SK-N-SH treated with all-trans-retinoic acid at 6 μM for 48 hours (cell line): ENCODE results near the gene KCNMB2.

Experiments
- ATAC-seq: fragments of 200-7000 bp; cut with Tn5 transposase; 3 replicates; pipeline ENCODE4 v1.9.1; 2020; ENCODE audit warnings: mild to moderate bottlenecking, moderate library complexity
- BACH2 ChIP-seq: fragments of 250-450 bp; sonication (Bioruptor Pico); IDR thresholded peaks from 2 replicates; pipeline ENCODE4 v1.9.0; 2021; ENCODE audit warnings: mild to moderate bottlenecking, borderline replicate concordance
- ESRRG ChIP-seq: fragments of 250-450 bp; sonication (Bioruptor Pico); IDR thresholded peaks from 2 replicates; pipeline ENCODE4 v1.6.1; 2021; ENCODE audit warnings: mild to moderate bottlenecking
- ISL1 ChIP-seq: fragments of 250-450 bp; sonication (Bioruptor Pico); IDR thresholded peaks from 2 replicates; pipeline ENCODE4 v2.1.2; 2022; ENCODE audit warnings: mild to moderate bottlenecking, moderate library complexity
- OSR1 ChIP-seq: fragments of 250-450 bp; sonication (Bioruptor Pico); IDR thresholded peaks from 2 replicates; pipeline ENCODE4 v1.8.0; 2022; ENCODE audit warnings: moderate library complexity, mild to moderate bottlenecking, inconsistent platforms
- PPARA ChIP-seq: fragments of 250-450 bp; sonication (Bioruptor Pico); IDR thresholded peaks from 2 replicates; pipeline ENCODE4 v1.5.0; 2020; ENCODE audit warnings: mild to moderate bottlenecking, borderline replicate concordance
- ZC3H10 ChIP-seq: fragments of 250-450 bp; sonication (Bioruptor Pico); IDR thresholded peaks from 2 replicates; pipeline ENCODE4 v1.5.1; 2021; ENCODE audit warnings: mild to moderate bottlenecking, moderate library complexity
- ZNF565 ChIP-seq: fragments of 450-650 bp; formaldehyde crosslinking; conservative IDR thresholded peaks from 2 replicates; pipeline ENCODE4 v1.5.0; 2020; ENCODE audit warnings: low read depth, mild to moderate bottlenecking, moderate library complexity
- ZNF70 ChIP-seq: fragments of 450-650 bp; formaldehyde crosslinking; IDR thresholded peaks from 2 replicates; pipeline ENCODE4 v1.5.0; 2020; ENCODE audit warnings: mild to moderate bottlenecking, moderate library complexity
- ZNF8 ChIP-seq: fragments of 450-650 bp; formaldehyde crosslinking; IDR thresholded peaks from 2 replicates; pipeline ENCODE4 v1.5.0; 2020; ENCODE audit warnings: mild to moderate bottlenecking, moderate library complexity
- TF ChIP-seq, protein P1 (sequence below): fragments of 250-450 bp; sonication (Bioruptor Pico); IDR thresholded peaks from 2 replicates; pipeline ENCODE4 v1.5.1; 2021; ENCODE audit warnings: mild to moderate bottlenecking, moderate library complexity
- TF ChIP-seq, protein P2 (sequence below): fragments of 250-450 bp; sonication (Bioruptor Pico); IDR thresholded peaks from 2 replicates; pipeline ENCODE4 v1.5.0; 2020; ENCODE audit warnings: mild to moderate bottlenecking, moderate library complexity
- TF ChIP-seq, protein P3 (sequence below): fragments of 250-450 bp; sonication (Bioruptor Pico); IDR thresholded peaks from 2 replicates; pipeline ENCODE4 v1.8.0; 2021; ENCODE audit warnings: low read depth, mild to moderate bottlenecking, moderate library complexity, borderline replicate concordance
- TF ChIP-seq, protein P4 (sequence below): fragments of 250-450 bp; sonication (Bioruptor Pico); IDR thresholded peaks from 2 replicates; pipeline ENCODE4 v1.5.1; 2020; ENCODE audit warnings: low read depth, mild to moderate bottlenecking, moderate library complexity
- TF ChIP-seq, protein P5 (sequence below): fragments of 250-450 bp; sonication (Bioruptor Pico); IDR thresholded peaks from 2 replicates; pipeline ENCODE4 v1.8.0; 2020; ENCODE audit warnings: mild to moderate bottlenecking, moderate library complexity, borderline replicate concordance

Gene KCNMB2

DNA sequence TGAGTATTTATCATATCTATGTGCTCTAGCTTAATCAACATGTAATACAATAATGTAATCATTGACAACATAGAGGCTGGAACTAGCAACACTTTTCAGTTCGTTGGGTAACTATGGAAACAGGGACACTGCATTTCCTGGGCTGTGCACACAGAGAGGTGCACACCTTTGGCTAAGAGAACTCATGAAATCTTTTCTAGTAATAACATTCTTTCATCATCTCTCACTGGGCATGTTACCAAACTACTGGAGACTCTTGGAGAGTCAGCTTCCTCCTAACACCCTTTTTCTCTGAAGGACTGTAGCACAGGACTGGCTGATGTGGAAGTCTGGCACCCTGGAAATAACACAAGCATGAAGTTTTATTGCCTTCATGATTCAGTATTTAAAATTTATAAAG is 135.6 kb downstream of the KCNMB2 start (continued):
- TF ChIP-seq, protein P1, sequence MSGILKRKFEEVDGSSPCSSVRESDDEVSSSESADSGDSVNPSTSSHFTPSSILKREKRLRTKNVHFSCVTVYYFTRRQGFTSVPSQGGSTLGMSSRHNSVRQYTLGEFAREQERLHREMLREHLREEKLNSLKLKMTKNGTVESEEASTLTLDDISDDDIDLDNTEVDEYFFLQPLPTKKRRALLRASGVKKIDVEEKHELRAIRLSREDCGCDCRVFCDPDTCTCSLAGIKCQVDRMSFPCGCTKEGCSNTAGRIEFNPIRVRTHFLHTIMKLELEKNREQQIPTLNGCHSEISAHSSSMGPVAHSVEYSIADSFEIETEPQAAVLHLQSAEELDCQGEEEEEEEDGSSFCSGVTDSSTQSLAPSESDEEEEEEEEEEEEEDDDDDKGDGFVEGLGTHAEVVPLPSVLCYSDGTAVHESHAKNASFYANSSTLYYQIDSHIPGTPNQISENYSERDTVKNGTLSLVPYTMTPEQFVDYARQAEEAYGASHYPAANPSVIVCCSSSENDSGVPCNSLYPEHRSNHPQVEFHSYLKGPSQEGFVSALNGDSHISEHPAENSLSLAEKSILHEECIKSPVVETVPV (CRISPR knock-in tag): no peak
- no peak for TF ChIP-seq PPARA (CRISPR knock-in tag)
- TF ChIP-seq, protein P2, sequence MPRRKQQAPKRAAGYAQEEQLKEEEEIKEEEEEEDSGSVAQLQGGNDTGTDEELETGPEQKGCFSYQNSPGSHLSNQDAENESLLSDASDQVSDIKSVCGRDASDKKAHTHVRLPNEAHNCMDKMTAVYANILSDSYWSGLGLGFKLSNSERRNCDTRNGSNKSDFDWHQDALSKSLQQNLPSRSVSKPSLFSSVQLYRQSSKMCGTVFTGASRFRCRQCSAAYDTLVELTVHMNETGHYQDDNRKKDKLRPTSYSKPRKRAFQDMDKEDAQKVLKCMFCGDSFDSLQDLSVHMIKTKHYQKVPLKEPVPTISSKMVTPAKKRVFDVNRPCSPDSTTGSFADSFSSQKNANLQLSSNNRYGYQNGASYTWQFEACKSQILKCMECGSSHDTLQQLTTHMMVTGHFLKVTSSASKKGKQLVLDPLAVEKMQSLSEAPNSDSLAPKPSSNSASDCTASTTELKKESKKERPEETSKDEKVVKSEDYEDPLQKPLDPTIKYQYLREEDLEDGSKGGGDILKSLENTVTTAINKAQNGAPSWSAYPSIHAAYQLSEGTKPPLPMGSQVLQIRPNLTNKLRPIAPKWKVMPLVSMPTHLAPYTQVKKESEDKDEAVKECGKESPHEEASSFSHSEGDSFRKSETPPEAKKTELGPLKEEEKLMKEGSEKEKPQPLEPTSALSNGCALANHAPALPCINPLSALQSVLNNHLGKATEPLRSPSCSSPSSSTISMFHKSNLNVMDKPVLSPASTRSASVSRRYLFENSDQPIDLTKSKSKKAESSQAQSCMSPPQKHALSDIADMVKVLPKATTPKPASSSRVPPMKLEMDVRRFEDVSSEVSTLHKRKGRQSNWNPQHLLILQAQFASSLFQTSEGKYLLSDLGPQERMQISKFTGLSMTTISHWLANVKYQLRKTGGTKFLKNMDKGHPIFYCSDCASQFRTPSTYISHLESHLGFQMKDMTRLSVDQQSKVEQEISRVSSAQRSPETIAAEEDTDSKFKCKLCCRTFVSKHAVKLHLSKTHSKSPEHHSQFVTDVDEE: no peak

DNA sequence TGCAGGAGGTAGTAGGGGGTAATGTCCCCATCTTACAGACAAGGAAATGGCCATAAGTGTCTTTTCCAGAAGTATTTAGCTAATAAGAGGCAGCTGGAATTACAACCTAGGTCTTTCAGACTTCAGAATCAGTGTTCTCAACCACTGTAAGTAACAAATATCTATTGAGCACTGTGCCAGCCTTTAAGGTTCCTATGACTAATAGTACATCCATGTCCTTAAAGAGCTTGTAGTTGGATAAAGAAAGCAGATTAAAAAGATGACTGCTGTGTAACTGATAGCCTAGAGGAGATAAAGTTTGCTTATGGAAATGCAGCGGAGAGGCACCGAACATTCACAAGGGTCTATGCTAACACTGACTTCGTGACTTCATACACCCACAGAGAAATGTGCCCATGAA is 136.0 kb downstream of the KCNMB2 start:
- no peak for ATAC-seq
- TF ChIP-seq, protein P3, sequence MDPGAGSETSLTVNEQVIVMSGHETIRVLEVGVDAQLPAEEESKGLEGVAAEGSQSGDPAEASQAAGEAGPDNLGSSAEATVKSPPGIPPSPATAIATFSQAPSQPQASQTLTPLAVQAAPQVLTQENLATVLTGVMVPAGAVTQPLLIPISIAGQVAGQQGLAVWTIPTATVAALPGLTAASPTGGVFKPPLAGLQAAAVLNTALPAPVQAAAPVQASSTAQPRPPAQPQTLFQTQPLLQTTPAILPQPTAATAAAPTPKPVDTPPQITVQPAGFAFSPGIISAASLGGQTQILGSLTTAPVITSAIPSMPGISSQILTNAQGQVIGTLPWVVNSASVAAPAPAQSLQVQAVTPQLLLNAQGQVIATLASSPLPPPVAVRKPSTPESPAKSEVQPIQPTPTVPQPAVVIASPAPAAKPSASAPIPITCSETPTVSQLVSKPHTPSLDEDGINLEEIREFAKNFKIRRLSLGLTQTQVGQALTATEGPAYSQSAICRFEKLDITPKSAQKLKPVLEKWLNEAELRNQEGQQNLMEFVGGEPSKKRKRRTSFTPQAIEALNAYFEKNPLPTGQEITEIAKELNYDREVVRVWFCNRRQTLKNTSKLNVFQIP (CRISPR knock-in tag): no peak

DNA sequence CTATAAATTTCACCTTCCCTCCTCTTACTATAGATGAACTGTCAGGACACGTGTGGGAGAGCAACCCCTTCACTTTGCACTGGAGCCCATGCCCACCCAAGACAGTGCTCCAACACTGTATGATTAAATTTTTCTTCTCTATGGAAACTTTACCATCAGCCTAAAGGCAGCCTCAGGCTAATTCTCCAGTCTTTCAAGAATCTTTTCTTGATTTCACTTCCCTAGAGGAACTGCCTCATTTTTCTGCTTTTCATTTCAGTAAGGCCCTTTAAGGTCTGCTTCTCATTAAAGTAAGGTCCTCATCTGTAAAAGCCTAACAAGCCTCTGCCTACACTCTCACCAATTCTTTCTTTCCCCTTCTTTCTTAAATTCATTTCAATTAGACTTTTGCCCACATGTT is 137.3 kb downstream of the KCNMB2 start:
- TF ChIP-seq ZNF8 (no peak), OSR1 (CRISPR knock-in tag) (no peak), ESRRG (CRISPR knock-in tag) (no peak), ZC3H10 (CRISPR knock-in tag) (no peak), BACH2 (CRISPR knock-in tag) (no peak), ZNF70 (CRISPR knock-in tag) (no peak), ISL1 (no peak), ZNF565 (CRISPR knock-in tag) (no peak), PPARA (CRISPR knock-in tag) (no peak)
- TF ChIP-seq, protein P2: no peak
- TF ChIP-seq, protein P4, sequence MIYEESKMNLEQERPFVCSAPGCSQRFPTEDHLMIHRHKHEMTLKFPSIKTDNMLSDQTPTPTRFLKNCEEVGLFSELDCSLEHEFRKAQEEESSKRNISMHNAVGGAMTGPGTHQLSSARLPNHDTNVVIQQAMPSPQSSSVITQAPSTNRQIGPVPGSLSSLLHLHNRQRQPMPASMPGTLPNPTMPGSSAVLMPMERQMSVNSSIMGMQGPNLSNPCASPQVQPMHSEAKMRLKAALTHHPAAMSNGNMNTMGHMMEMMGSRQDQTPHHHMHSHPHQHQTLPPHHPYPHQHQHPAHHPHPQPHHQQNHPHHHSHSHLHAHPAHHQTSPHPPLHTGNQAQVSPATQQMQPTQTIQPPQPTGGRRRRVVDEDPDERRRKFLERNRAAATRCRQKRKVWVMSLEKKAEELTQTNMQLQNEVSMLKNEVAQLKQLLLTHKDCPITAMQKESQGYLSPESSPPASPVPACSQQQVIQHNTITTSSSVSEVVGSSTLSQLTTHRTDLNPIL (CRISPR knock-in tag): no peak
- TF ChIP-seq, protein P1 (CRISPR knock-in tag): no peak
- TF ChIP-seq, protein P3 (CRISPR knock-in tag): no peak
- TF ChIP-seq, protein P5, sequence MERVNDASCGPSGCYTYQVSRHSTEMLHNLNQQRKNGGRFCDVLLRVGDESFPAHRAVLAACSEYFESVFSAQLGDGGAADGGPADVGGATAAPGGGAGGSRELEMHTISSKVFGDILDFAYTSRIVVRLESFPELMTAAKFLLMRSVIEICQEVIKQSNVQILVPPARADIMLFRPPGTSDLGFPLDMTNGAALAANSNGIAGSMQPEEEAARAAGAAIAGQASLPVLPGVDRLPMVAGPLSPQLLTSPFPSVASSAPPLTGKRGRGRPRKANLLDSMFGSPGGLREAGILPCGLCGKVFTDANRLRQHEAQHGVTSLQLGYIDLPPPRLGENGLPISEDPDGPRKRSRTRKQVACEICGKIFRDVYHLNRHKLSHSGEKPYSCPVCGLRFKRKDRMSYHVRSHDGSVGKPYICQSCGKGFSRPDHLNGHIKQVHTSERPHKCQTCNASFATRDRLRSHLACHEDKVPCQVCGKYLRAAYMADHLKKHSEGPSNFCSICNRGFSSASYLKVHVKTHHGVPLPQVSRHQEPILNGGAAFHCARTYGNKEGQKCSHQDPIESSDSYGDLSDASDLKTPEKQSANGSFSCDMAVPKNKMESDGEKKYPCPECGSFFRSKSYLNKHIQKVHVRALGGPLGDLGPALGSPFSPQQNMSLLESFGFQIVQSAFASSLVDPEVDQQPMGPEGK (CRISPR knock-in tag): no peak
- no peak for ATAC-seq
